SK-N-SH (cell line): Measurements from ENCODE around the gene OXCT1. TPM values are rescaled to one million over a fixed set of nuclear protein-coding genes. Genes with fewer than 3 reads are reported as not detected.

Experiments used
- CTCF ChIA-PET: fragments of 300-600, 350-600 bp; formaldehyde crosslinking; extraction: SDS; loops from one replicate; lab custom pipeline; 2021; lab: Yijun Ruan, JAX
- POLR2A ChIA-PET: fragments of 350-600 bp; sonication (Branson Sonifier 250); formaldehyde crosslinking; extraction: SDS; loops from one replicate; lab custom pipeline; 2020; ENCODE audit warnings: antibody characterized with exemption, inconsistent platforms; lab: Yijun Ruan, JAX
- DNase-seq: peaks from one replicate; pipeline ENCODE4 v3.0.0; 2012
- H2AFZ ChIP-seq: fragments of 200-600 bp; sonication (generic); 2 replicates; pipeline ENCODE4 v1.8.1; 2016; ENCODE audit warnings: antibody characterized with exemption, mild to moderate bottlenecking, low read depth
- H3F3A ChIP-seq: fragments of 200-600 bp; sonication (generic); replicated peaks from 2 replicates; pipeline ENCODE3; 2016; ENCODE audit warnings: antibody characterized with exemption, mild to moderate bottlenecking; ENCODE audit not compliant: insufficient read depth
- H3K27ac ChIP-seq, 2 experiments: fragments of 200-500 bp in 1 of 2; fragments of 200-600 bp in 1 of 2; sonication (Bioruptor generic) in 1 of 2; sonication (generic), shearing (Covaris generic) in 1 of 2; 2 replicates each; pipeline versions ENCODE4 v1.5.1 to v1.6.1; 2014 to 2016; ENCODE audit warnings: low read depth in 2 of 2, inconsistent platforms in 1 of 2, low read length in 1 of 2, mild to moderate bottlenecking in 1 of 2, mixed read lengths in 1 of 2
- H3K27me3 ChIP-seq: fragments of 200-600 bp; sonication (generic), shearing (Covaris generic); 2 replicates; pipeline ENCODE4 v1.6.1; 2016; ENCODE audit warnings: mixed run types; ENCODE audit not compliant: insufficient read depth
- H3K36me3 ChIP-seq, 2 experiments: fragments of 200-500 bp in 1 of 2; fragments of 200-600 bp in 1 of 2; sonication (Bioruptor generic) in 1 of 2; sonication (generic) in 1 of 2; replicated peaks in 1 of 2; 2 replicates each; pipeline versions ENCODE3 to v1.5.1; 2014 to 2016; ENCODE audit warnings: low read length in 1 of 2, mild to moderate bottlenecking in 1 of 2; ENCODE audit not compliant: insufficient read depth in 2 of 2, control insufficient read depth in 1 of 2
- H3K4me1 ChIP-seq, 2 experiments: fragments of 200-500 bp in 1 of 2; fragments of 200-600 bp in 1 of 2; sonication (Bioruptor generic) in 1 of 2; sonication (generic), shearing (Covaris generic) in 1 of 2; 2 replicates each; pipeline versions ENCODE4 v1.5.1 to v1.6.1; 2014 to 2016; ENCODE audit warnings: low read depth in 1 of 2, low read length in 1 of 2, mixed run types in 1 of 2; ENCODE audit not compliant: insufficient read depth in 2 of 2, control insufficient read depth in 1 of 2
- H3K4me2 ChIP-seq: fragments of 200-600 bp; sonication (generic), shearing (Covaris generic); 2 replicates; pipeline ENCODE4 v1.6.1; 2017; ENCODE audit warnings: mixed run types
- H3K4me3 ChIP-seq, 2 experiments: fragments of 200-500 bp in 1 of 2; fragments of 200-600 bp in 1 of 2; sonication (Bioruptor generic) in 1 of 2; sonication (generic), shearing (Covaris generic) in 1 of 2; 2 replicates each; pipeline versions ENCODE4 v1.5.1 to v1.8.1; 2014 to 2016; ENCODE audit warnings: low read depth in 2 of 2, inconsistent platforms in 1 of 2, low read length in 1 of 2, mild to moderate bottlenecking in 1 of 2, mixed read lengths in 1 of 2, moderate library complexity in 1 of 2
- H3K79me2 ChIP-seq: fragments of 200-600 bp; sonication (generic); 2 replicates; pipeline ENCODE4 v1.8.1; 2017; ENCODE audit warnings: mild to moderate bottlenecking; ENCODE audit not compliant: insufficient read depth
- H3K9ac ChIP-seq: fragments of 200-600 bp; sonication (generic); 2 replicates; pipeline ENCODE4 v1.6.1; 2017; ENCODE audit warnings: mixed run types
- H3K9me2 ChIP-seq: fragments of 200-600 bp; sonication (generic); 2 replicates; pipeline ENCODE4 v1.6.1; 2017; ENCODE audit warnings: mixed run types
- H3K9me3 ChIP-seq: fragments of 200-600 bp; sonication (generic); 2 replicates; pipeline ENCODE4 v1.6.1; 2017; ENCODE audit warnings: mixed run types, mild to moderate bottlenecking, moderate library complexity
- H4K20me1 ChIP-seq: fragments of 200-600 bp; sonication (generic); 2 replicates; pipeline ENCODE4 v1.6.1; 2017; ENCODE audit warnings: mild to moderate bottlenecking, mixed run types; ENCODE audit not compliant: insufficient read depth
- EP300 ChIP-seq, 2 experiments: IDR thresholded peaks; 2 replicates each; pipeline versions ENCODE4 v1.4.0 to v1.6.1; 2012; ENCODE audit warnings: borderline replicate concordance in 1 of 2, low read depth in 1 of 2, low read length in 1 of 2
- FOSL2 ChIP-seq: IDR thresholded peaks from 2 replicates; pipeline ENCODE4 v1.4.0; 2012; ENCODE audit warnings: low read depth, mild to moderate bottlenecking, moderate library complexity, borderline replicate concordance
- FOXJ3 ChIP-seq: sonication (generic); formaldehyde crosslinking; IDR thresholded peaks from 2 replicates; pipeline ENCODE4 v1.5.1; 2020; ENCODE audit warnings: mild to moderate bottlenecking, missing genetic modification reagents
- MAX ChIP-seq: IDR thresholded peaks from 2 replicates; pipeline ENCODE4 v1.4.0; 2012; ENCODE audit warnings: low read depth
- MEF2A ChIP-seq: IDR thresholded peaks from 2 replicates; pipeline ENCODE4 v1.4.0; 2012; ENCODE audit warnings: low read depth, borderline replicate concordance
- NFIC ChIP-seq: IDR thresholded peaks from 2 replicates; pipeline ENCODE4 v1.4.0; 2012; ENCODE audit warnings: borderline replicate concordance
- RAD21 ChIP-seq: IDR thresholded peaks from 2 replicates; pipeline ENCODE4 v1.6.1; 2012; ENCODE audit warnings: mild to moderate bottlenecking, low read length
- TCF12 ChIP-seq: IDR thresholded peaks from 2 replicates; pipeline ENCODE4 v1.4.0; 2012
- ZBTB33 ChIP-seq: IDR thresholded peaks from 2 replicates; pipeline ENCODE4 v1.4.0; 2012; ENCODE audit warnings: low read depth, borderline replicate concordance
- whole genome bisulfite sequencing: methylation state at CpG from one replicate; pipeline ENCODE4 v1.1.6; 2017; ENCODE audit warnings: low lambda C conversion rate; 5-methylcytosine and 5-hydroxymethylcytosine counted together
- polyA plus RNA-seq, 3 experiments: library from polyadenylated mRNA; depleted of rRNA; stranded (reverse); fragments of >200 nt; gene quantifications; 2 replicates each; pipeline ENCODE4 v1.2.3, GENCODE V29; 2012
- TF ChIP-seq, protein P1 (sequence below): IDR thresholded peaks from 2 replicates; pipeline ENCODE4 v1.4.0; 2012; ENCODE audit warnings: low read depth, borderline replicate concordance
- TF ChIP-seq, protein P2 (sequence below): IDR thresholded peaks from 2 replicates; pipeline ENCODE4; 2012

The OXCT1 gene
- polyA plus RNA-seq, 1 of the 3 experiments (the other 2 are of a cell fraction), result 11.7 TPM

GRCh38 chr5:41789434-41789833 lies 80.8 kb downstream of the OXCT1 start (continued):
- TF ChIP-seq RAD21 (no peak), TCF12 (no peak), FOSL2 (no peak), FOXJ3 (CRISPR knock-in tag) (no peak), NFIC (no peak), MAX (no peak)
- TF ChIP-seq, protein P1, sequence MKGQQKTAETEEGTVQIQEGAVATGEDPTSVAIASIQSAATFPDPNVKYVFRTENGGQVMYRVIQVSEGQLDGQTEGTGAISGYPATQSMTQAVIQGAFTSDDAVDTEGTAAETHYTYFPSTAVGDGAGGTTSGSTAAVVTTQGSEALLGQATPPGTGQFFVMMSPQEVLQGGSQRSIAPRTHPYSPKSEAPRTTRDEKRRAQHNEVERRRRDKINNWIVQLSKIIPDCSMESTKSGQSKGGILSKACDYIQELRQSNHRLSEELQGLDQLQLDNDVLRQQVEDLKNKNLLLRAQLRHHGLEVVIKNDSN, result no peak

- peak overlapping the region; percentile 26; the same call in 1 of the 2 replicates for H3K9ac ChIP-seq
- ChIA-PET POLR2A (no interaction called here), CTCF (interaction anchor here (1.3 to 1.4 kb wide), 2 partner anchors 20 to 33 kb away, joined by 3 to 7 read pairs; no protein-coding TSS in a partner anchor)
- no peaks in the 10 kb centered on the region for H4K20me1 ChIP-seq
- peak overlapping the region; percentile 73 to 95 for H3K27ac ChIP-seq
- no peaks in the 10 kb centered on the region for H3K79me2 ChIP-seq
- H3K36me3 ChIP-seq, result peaks cover 0 to 6% of the 10 kb centered on the region in 2 experiments
- no peak overlapping the region for H2AFZ ChIP-seq
- H3K4me1 ChIP-seq, result peaks cover 43 to 64% of the 10 kb centered on the region in 2 experiments
- no peak for DNase-seq
- 4% methylated on average over 2 of the region's 2 CpGs for WGBS
- H3K4me3 ChIP-seq, result peak overlapping the region in 1 of 2 experiments; percentile 7; a peak in 1 of 4 replicates
- H3K27me3 ChIP-seq, result no peaks in the 10 kb centered on the region
- no peaks in the 10 kb centered on the region for H3K9me2 ChIP-seq
- TF ChIP-seq NFIC, result peak; percentile 73
- no peak for TF ChIP-seq MEF2A
- peak; percentile 23 to 61; a peak in 2 of 4 replicates for TF ChIP-seq EP300 (IDR thresholded peaks at IDR 0.05; ENCODE audit: borderline replicate concordance in 1 of 2, low read depth in 1 of 2, low read length in 1 of 2)
- TF ChIP-seq, protein P2, sequence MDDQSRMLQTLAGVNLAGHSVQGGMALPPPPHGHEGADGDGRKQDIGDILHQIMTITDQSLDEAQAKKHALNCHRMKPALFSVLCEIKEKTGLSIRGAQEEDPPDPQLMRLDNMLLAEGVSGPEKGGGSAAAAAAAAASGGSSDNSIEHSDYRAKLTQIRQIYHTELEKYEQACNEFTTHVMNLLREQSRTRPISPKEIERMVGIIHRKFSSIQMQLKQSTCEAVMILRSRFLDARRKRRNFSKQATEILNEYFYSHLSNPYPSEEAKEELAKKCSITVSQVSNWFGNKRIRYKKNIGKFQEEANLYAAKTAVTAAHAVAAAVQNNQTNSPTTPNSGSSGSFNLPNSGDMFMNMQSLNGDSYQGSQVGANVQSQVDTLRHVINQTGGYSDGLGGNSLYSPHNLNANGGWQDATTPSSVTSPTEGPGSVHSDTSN, result peak; percentile 37; the same call in 1 of the 2 replicates
- 0 out of 2 replicates have a peak, but pooled peaks have one; percentile 11 for TF ChIP-seq TCF12
- TF ChIP-seq ZBTB33, result no peak
- peak; percentile 27; the same call in 1 of the 2 replicates for TF ChIP-seq RAD21
- H3F3A ChIP-seq, result peaks cover 28% of the 10 kb centered on the region
- H3K4me2 ChIP-seq, result peak overlapping the region; percentile 61
- no peaks in the 10 kb centered on the region for H3K9me3 ChIP-seq
These were observed 81.3 kb downstream of the OXCT1 start for GRCh38 chr5:41788941-41789368.
